Kidney epithelial cell (primary cell): ENCODE data around the gene FBXL13. TPM values are rescaled to one million over a fixed set of nuclear protein-coding genes. Genes with fewer than 3 reads are reported as not detected.
A peak's percentile ranks its signal among the peaks of the same experiment; 100 is the strongest.

Experiments
- DNase-seq: peaks from one replicate; pipeline ENCODE4 v3.0.0-alpha.2; 2010; ENCODE audit warnings: low read depth
- H3K27me3 ChIP-seq: 2 replicates; pipeline ENCODE4 v1.6.0; 2011; ENCODE audit warnings: low read length; ENCODE audit not compliant: control insufficient read depth, insufficient read depth
- H3K36me3 ChIP-seq: 2 replicates; pipeline ENCODE4 v1.5.1; 2011; ENCODE audit warnings: low read length; ENCODE audit not compliant: control insufficient read depth, insufficient read depth
- H3K4me3 ChIP-seq: 2 replicates; pipeline ENCODE4 v1.5.1; 2011; ENCODE audit warnings: low read depth, mild to moderate bottlenecking, control low read depth, low read length
- CTCF ChIP-seq: IDR thresholded peaks from 2 replicates; pipeline ENCODE4 v1.5.1; 2011; ENCODE audit warnings: mild to moderate bottlenecking, moderate library complexity, low read length, control low read depth, inconsistent platforms; ENCODE audit not compliant: insufficient read depth, poor library complexity, severe bottlenecking
- total RNA-seq: library from RNA; depleted of rRNA; stranded (reverse); fragments of >200 nt; gene quantifications from 2 replicates; pipeline ENCODE4 v1.2.3, GENCODE V29; 2015

Gene FBXL13
- total RNA-seq, 1 donor from 2014 or later, result 3.1 TPM

GRCh38 chr7:103077318-103077717 is 2.7 kb upstream of the FBXL13 start:
- H3K4me3 ChIP-seq, result no peak overlapping the region
- no peaks in the 10 kb centered on the region for H3K27me3 ChIP-seq
- TF ChIP-seq CTCF, result no peak
- no peak for DNase-seq
- H3K36me3 ChIP-seq, result no peaks in the 10 kb centered on the region

GRCh38 chr7:103076764-103077163 is 2.2 kb upstream of the FBXL13 start:
- no peak for TF ChIP-seq CTCF
- no peaks in the 10 kb centered on the region for H3K27me3 ChIP-seq

GRCh38 chr7:103075337-103075918 is 832 bp upstream of the FBXL13 start:
- peak; percentile 12 for DNase-seq
- H3K4me3 ChIP-seq, result peak overlapping the region; percentile 92
- no peak for TF ChIP-seq CTCF
- H3K36me3 ChIP-seq, result no peaks in the 10 kb centered on the region
- no peaks in the 10 kb centered on the region for H3K27me3 ChIP-seq

More at GRCh38 chr7:103076764-103077163, 2.2 kb upstream of the FBXL13 start:
- H3K4me3 ChIP-seq, result no peak overlapping the region
- H3K36me3 ChIP-seq, result no peaks in the 10 kb centered on the region
- no peak for DNase-seq

- Histone ChIP-seq H3K27me3 (no peaks in the 10 kb centered on the region), H3K36me3 (no peaks in the 10 kb centered on the region), H3K4me3 (peak overlapping the region; percentile 92)
- no peak for TF ChIP-seq CTCF
- no peak for DNase-seq
Measured at GRCh38 chr7:103073989-103074518, 542 bp downstream of the FBXL13 start.

GRCh38 chr7:103071000-103071399 is 3.6 kb downstream of the FBXL13 start:
- H3K27me3 ChIP-seq, result no peaks in the 10 kb centered on the region
- no peak for TF ChIP-seq CTCF
- no peak for DNase-seq
- H3K4me3 ChIP-seq, result no peak overlapping the region
- no peaks in the 10 kb centered on the region for H3K36me3 ChIP-seq
